Esophagus muscularis mucosa (tissue), 4 donors: ENCODE measurements around the gene ELAPOR1. TPM values are rescaled to one million over a fixed set of nuclear protein-coding genes. Genes with fewer than 3 reads are reported as not detected.

Experiments used
- DNase-seq: peaks from one replicate; pipeline ENCODE4 v3.0.0-alpha.2; 2017; ENCODE audit errors: extremely low spot score
- H3K27ac ChIP-seq, 4 donors: fragments of 200-600 bp; sonication (generic); replicated peaks in 1 of 4; 1 replicate in 3 of 4; 2 replicates in 1 of 4; pipeline ENCODE4 v1.5.1; 2016 to 2019; ENCODE audit warnings: mild to moderate bottlenecking in 1 of 4
- H3K27me3 ChIP-seq, 4 donors: fragments of 200-600 bp; sonication (generic); one replicate each; pipeline versions ENCODE4 v1.5.1 to v1.6.0; 2016 to 2019
- H3K36me3 ChIP-seq, 4 donors: fragments of 200-600 bp; sonication (generic); one replicate each; pipeline ENCODE4 v1.5.1; 2016 to 2019
- H3K4me1 ChIP-seq, 4 donors: fragments of 200-600 bp; sonication (generic); one replicate each; pipeline ENCODE4 v1.5.1; 2016 to 2019
- H3K4me3 ChIP-seq, 4 donors: fragments of 200-600 bp; sonication (generic); 1 replicate in 2 of 4; 2 replicates in 2 of 4; pipeline ENCODE4 v1.5.1; 2016 to 2019; ENCODE audit warnings: mild to moderate bottlenecking in 4 of 4, moderate library complexity in 1 of 4
- H3K9me3 ChIP-seq, 4 donors: fragments of 200-600 bp; sonication (generic); 1 replicate in 3 of 4; 2 replicates in 1 of 4; pipeline ENCODE4 v1.5.1; 2016 to 2019
- EP300 ChIP-seq: sonication (generic); formaldehyde crosslinking; IDR thresholded peaks from one replicate; pipeline ENCODE4 v1.6.1; 2017; ENCODE audit warnings: antibody characterized with exemption
- POLR2A ChIP-seq: fragments of 450-650 bp; IDR thresholded peaks from one replicate; pipeline ENCODE4 v1.6.1; 2017; ENCODE audit warnings: antibody characterized with exemption, moderate library complexity, mild to moderate bottlenecking, low read depth
- POLR2AphosphoS5 ChIP-seq, 2 donors: sonication (generic); formaldehyde crosslinking; IDR thresholded peaks; one replicate each; pipeline ENCODE4 v1.6.1; 2017; ENCODE audit warnings: antibody characterized with exemption in 2 of 2
- WGBS: methylation state at CpG from one replicate; pipeline ENCODE4 v1.1.5; 2018; 5-methylcytosine and 5-hydroxymethylcytosine counted together
- intact Hi-C: fragments of 100-400 bp; cut with DNase I; formaldehyde crosslinking; loops from one replicate; pipeline ENCODE4 v1.15.1; 2023
- total RNA-seq, 4 donors: library from RNA; depleted of rRNA; stranded (reverse); fragments of >200 nt; gene quantifications; one replicate each; pipeline versions ENCODE4 v1.1.0 to v1.2.1, GENCODE V29; 2016
- TF ChIP-seq, protein P1 (sequence below), 3 experiments: fragments of 200-600 bp in 2 of 3; fragments of 450-650 bp in 1 of 3; sonication (generic) in 2 of 3; IDR thresholded peaks; one replicate each; pipeline ENCODE4 v1.5.1; 2017 to 2019; ENCODE audit warnings: antibody characterized with exemption in 3 of 3, mild to moderate bottlenecking in 2 of 3, moderate library complexity in 1 of 3

The ELAPOR1 gene
- total RNA-seq, 4 donors from 2014 or later = 0.34 to 0.83 (median 0.52) TPM; not detected in 1

DNA sequence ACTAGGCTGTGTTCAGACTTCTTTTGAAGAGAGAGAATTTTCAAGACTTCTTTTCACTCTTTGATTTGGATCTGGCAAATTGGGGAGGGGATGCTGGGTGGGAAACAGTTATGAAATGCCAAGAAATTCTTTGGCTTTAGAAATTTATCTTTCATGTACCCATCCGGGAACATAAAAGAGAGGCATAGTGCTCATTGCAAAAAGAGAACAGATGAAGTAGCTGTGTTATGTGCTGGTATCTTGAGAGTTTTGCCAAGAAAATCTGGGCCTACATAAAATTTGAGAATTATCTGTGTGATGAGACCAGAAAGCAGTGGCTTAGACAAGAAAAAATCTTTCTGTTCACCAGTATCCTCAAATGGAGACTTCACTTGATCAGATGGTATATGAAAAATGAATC is 19.0 kb upstream of the ELAPOR1 start:
- Histone ChIP-seq H3K9me3 (no peaks in the 10 kb centered on the region), H3K4me3 (no peak overlapping the region), H3K36me3 (peaks cover 0 to 41% (median 20%) of the 10 kb centered on the region in 4 donors), H3K27me3 (no peaks in the 10 kb centered on the region), H3K4me1 (peaks cover 46 to 64% (median 52%) of the 10 kb centered on the region in 4 donors), H3K27ac (peak overlapping the region; percentile 64 to 99 (median 72))
- DNase-seq = no peak
- TF ChIP-seq POLR2A = no peak
- TF ChIP-seq, protein P1, sequence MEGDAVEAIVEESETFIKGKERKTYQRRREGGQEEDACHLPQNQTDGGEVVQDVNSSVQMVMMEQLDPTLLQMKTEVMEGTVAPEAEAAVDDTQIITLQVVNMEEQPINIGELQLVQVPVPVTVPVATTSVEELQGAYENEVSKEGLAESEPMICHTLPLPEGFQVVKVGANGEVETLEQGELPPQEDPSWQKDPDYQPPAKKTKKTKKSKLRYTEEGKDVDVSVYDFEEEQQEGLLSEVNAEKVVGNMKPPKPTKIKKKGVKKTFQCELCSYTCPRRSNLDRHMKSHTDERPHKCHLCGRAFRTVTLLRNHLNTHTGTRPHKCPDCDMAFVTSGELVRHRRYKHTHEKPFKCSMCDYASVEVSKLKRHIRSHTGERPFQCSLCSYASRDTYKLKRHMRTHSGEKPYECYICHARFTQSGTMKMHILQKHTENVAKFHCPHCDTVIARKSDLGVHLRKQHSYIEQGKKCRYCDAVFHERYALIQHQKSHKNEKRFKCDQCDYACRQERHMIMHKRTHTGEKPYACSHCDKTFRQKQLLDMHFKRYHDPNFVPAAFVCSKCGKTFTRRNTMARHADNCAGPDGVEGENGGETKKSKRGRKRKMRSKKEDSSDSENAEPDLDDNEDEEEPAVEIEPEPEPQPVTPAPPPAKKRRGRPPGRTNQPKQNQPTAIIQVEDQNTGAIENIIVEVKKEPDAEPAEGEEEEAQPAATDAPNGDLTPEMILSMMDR (IDR thresholded peaks at IDR 0.05) = no peak
- no peak for TF ChIP-seq EP300
- TF ChIP-seq POLR2AphosphoS5 (IDR thresholded peaks at IDR 0.05) = no peak
- WGBS = 88% methylated on average over 1 of the region's 1 CpG
- intact Hi-C loops = no loop called here

DNA sequence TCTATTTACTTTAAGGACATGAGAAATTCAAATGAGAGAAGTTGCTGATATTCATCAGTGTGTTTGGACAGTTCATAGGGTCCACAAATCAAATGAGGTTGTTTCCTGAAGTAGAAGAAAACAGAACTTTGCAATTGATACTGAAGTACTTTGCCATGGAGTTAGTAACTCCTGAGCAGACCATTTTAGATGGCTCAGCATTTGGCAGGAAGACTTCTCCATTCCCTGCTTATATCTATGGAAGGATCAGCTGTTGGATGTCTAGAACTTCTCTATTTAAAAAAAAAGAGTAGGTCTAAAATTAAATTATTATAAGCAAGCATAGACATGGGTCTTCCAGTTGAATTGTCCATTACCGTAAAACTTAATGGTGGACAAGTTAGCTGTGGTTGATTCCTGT is 18.3 kb upstream of the ELAPOR1 start:
- peaks cover 0 to 41% (median 20%) of the 10 kb centered on the region in 4 donors for H3K36me3 ChIP-seq
- intact Hi-C loops = no loop called here
- no peak for TF ChIP-seq EP300
- no peaks in the 10 kb centered on the region for H3K27me3 ChIP-seq
- H3K9me3 ChIP-seq = no peaks in the 10 kb centered on the region
- no peak overlapping the region for H3K4me3 ChIP-seq
- DNase-seq = no peak
- peaks cover 42 to 61% (median 48%) of the 10 kb centered on the region in 4 donors for H3K4me1 ChIP-seq
- WGBS = 96% methylated on average over 1 of the region's 1 CpG
- H3K27ac ChIP-seq = peak overlapping the region in 1 of 4 donors; percentile 21

GRCh38 chr1:109096120-109096519 is 17.8 kb upstream of the ELAPOR1 start:
- TF ChIP-seq EP300 (no peak), POLR2AphosphoS5 (IDR thresholded peaks at IDR 0.05) (no peak)
- TF ChIP-seq, protein P1 (IDR thresholded peaks at IDR 0.05) = no peak
- Histone ChIP-seq H3K27ac (peak overlapping the region in 1 of 4 donors; percentile 21), H3K27me3 (no peaks in the 10 kb centered on the region), H3K4me1 (peaks cover 46 to 66% (median 51%) of the 10 kb centered on the region in 4 donors), H3K36me3 (peaks cover 0 to 41% (median 20%) of the 10 kb centered on the region in 4 donors), H3K4me3 (no peak overlapping the region), H3K9me3 (no peaks in the 10 kb centered on the region)
- WGBS = 63% methylated on average over 1 of the region's 1 CpG
- intact Hi-C loops = no loop called here
- DNase-seq = no peak

DNA sequence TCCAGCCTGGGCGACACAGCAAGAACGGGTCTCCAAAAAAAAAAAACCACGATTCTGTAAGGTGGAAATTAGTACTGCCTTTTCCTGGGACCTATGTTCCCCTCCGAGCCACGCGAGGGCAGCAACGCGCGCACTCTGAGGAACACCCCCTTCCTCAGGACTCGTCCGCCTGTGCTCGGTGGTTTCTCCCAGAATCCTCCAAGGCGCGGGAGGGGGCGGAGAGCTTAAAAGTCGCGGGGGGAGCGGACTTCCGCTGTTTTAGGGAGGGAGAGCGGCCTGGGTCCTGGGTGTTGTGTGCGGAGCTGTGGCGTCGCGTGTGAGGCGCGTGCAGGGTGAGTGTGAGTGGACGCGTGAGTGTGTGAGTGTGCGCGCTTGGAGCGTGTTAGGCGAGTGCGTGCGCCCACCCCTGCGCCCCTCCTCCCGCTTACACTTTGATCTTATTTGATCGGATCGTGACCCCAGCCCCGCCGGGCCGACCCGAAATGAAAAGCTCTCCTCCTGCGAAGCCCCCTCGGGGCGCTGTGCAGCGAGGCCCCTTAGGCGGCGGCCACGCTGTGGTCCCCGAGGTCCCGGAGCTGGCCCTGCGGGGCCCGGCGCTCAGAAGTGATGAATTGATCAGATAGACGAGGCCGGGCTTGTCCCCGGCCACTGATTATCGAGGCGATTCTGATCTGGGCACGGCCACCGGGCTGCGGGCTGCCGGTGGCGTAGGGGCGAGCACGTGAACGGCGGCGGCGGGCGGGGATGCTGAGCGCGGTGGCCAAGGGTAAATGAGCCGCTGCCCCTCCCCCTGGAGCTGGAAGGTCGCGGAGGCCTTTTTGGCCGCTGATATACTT is 13.8 kb upstream of the ELAPOR1 start:
- DNase-seq = peak; percentile 99
- H3K4me1 ChIP-seq = peaks cover 14 to 38% (median 25%) of the 10 kb centered on the region in 4 donors
- peak overlapping the region; percentile 95 to 99 (median 97) for H3K27ac ChIP-seq
- H3K9me3 ChIP-seq = no peaks in the 10 kb centered on the region
- WGBS = under 1% methylated on average over 41 of the region's 77 CpGs
- intact Hi-C loops = loop anchor here (10.0 kb wide), 1 partner anchor 305 kb away; no protein-coding TSS in a partner anchor
- TF ChIP-seq POLR2AphosphoS5 (IDR thresholded peaks at IDR 0.05) (peak; percentile 99), POLR2A (peak; percentile 95), EP300 (no peak)
- TF ChIP-seq, protein P1 (IDR thresholded peaks at IDR 0.05) = peak; percentile 88 to 95 (median 90)
- peaks cover 0 to 21% (median 5%) of the 10 kb centered on the region in 4 donors for H3K36me3 ChIP-seq
- H3K4me3 ChIP-seq = peak overlapping the region; percentile 84 to 97 (median 89)
- H3K27me3 ChIP-seq = no peaks in the 10 kb centered on the region

GRCh38 chr1:109104364-109105151 is 9.4 kb upstream of the ELAPOR1 start:
- WGBS = 91% methylated on average over 20 of the region's 20 CpGs
- intact Hi-C loops = loop anchor here (10.0 kb wide), 1 partner anchor 300 kb away; no protein-coding TSS in a partner anchor
- peaks cover 0 to 5% (median 0%) of the 10 kb centered on the region in 4 donors for H3K36me3 ChIP-seq
- H3K27ac ChIP-seq = no peak overlapping the region
- no peak for DNase-seq
- H3K4me1 ChIP-seq = peaks cover 10 to 19% (median 17%) of the 10 kb centered on the region in 4 donors
- H3K27me3 ChIP-seq = no peaks in the 10 kb centered on the region
- H3K9me3 ChIP-seq = no peaks in the 10 kb centered on the region
- TF ChIP-seq, protein P1 (IDR thresholded peaks at IDR 0.05) = no peak
- TF ChIP-seq EP300 (no peak), POLR2AphosphoS5 (IDR thresholded peaks at IDR 0.05) (no peak), POLR2A (no peak)
- H3K4me3 ChIP-seq = no peak overlapping the region
